ENCODE measurements around the gene PPARG.

- TF ChIP-seq CTCF (IDR thresholded peaks at IDR 0.05) (no peak), POLR2A (IDR thresholded peaks at IDR 0.05) (no peak)
Measured at GRCh38 chr3:12437221-12437605, 148.3 kb downstream of the PPARG start.
